GM20000 (cell line): Measurements from ENCODE around the gene SPAM1.

Experiments used
- DNase-seq: peaks from one replicate; pipeline ENCODE4 v3.0.0; 2012; ENCODE audit warnings: low spot score
- TF ChIP-seq, protein P1 (sequence below): IDR thresholded peaks from 2 replicates; pipeline ENCODE4 v1.5.1; 2012; ENCODE audit warnings: mild to moderate bottlenecking, control low read depth; ENCODE audit errors: extremely low read depth, missing control alignments

SPAM1 gene

DNA sequence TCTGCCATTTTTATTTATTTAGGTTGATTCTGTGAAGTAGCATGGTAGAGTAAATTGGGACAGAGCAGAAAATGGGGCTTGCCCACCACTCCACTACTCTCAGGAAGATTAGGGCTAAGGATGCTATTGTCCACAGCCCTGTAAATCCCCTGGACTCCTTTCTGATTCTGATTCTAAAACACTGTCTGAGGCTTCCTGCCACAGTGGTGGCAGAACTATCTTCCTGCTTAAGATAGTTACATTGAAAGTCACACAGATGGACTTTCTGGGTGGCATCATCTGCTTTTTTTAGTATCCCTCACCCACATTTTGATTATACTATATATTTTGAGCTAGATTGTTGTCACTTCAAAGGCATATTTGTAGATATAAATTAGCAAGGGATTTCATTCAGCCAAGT is 50.0 kb downstream of the SPAM1 start:
- DNase-seq = no peak
- TF ChIP-seq, protein P1, sequence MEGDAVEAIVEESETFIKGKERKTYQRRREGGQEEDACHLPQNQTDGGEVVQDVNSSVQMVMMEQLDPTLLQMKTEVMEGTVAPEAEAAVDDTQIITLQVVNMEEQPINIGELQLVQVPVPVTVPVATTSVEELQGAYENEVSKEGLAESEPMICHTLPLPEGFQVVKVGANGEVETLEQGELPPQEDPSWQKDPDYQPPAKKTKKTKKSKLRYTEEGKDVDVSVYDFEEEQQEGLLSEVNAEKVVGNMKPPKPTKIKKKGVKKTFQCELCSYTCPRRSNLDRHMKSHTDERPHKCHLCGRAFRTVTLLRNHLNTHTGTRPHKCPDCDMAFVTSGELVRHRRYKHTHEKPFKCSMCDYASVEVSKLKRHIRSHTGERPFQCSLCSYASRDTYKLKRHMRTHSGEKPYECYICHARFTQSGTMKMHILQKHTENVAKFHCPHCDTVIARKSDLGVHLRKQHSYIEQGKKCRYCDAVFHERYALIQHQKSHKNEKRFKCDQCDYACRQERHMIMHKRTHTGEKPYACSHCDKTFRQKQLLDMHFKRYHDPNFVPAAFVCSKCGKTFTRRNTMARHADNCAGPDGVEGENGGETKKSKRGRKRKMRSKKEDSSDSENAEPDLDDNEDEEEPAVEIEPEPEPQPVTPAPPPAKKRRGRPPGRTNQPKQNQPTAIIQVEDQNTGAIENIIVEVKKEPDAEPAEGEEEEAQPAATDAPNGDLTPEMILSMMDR = no peak

DNA sequence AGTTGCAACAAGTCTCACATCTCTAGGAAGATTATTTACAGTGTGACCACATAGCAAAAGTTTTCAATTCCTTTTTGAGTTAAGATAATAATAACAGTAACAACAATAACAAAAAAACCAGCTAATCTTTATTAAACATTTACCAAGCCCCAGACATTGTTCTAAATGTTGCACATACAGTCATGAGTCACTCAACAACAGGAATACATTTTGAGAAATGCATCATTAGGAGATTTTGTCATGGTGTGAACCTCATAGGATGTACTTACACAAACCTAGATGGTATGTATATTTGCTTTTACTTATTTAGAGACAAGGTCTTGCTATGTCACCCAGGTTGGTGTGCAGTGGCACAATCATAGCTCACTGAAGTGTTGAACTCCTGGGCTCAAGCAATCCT is 52.0 kb downstream of the SPAM1 start:
- DNase-seq = no peak
- TF ChIP-seq, protein P1 = no peak

DNA sequence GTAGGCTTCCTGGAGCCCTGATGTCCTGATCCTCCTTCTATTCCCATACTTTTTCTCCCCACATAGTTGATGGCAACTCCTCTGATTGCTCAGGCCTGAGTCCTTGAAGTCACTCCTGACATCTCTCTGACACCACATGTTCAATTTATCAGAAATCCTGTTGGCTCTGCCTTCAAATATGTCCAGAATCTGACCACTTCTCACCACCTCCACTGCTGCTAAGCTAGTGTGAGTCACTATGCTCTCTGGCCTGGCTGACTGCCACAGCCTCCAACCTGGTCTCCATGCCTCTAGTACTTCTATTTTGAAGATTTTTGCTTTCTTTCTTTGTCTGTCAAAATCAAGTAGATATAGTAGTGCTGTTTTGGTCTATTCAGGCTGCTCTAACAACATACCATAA is 54.8 kb downstream of the SPAM1 start:
- TF ChIP-seq, protein P1 = no peak
- DNase-seq = no peak

DNA sequence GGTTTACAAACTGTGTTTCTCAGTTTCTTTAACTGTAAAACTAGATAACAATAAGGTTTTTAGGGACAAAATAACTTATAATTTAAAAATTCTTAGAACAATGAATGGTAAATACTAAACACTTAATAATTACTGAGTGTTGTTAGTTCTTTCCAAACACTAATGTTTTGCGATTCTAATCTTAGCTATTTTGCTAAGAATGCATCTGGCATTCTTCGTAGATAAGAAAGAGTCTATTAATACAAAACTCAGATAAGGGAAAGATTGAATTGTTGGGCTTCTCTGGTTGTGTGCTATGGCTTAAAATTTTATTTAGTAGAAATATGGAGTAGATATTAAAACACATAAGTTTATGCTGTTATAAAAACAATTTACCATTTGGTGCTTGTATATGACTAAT is 62.4 kb downstream of the SPAM1 start:
- TF ChIP-seq, protein P1 = no peak
- no peak for DNase-seq

DNA sequence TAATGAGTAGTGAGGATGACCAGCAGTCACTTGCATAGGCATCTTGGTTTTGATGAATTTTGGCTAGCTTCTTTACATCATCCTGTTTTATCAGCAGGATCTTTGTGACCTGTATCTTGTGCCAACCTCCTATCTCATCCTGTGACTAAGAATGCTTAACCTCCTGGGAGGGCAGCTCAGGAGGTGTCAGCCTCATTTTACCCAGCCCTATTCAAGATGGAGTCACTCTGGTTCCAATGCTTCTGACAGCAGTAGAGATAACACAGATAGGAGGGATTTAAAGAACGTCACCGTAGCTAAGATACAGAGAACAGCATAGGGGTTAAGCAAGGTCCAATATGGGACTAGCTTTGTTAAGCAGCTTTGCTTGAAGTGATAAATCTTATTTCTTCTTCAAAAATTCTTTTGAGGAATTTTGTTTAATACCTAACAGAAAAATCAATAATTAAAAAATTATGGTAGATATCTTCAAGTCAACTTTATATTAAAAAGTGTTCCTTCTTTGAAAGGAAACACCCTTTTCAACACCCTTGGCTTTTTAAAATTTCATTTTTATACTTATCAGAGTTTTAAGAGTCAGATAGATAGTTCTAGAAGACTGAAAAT is 68.0 kb downstream of the SPAM1 start:
- DNase-seq = no peak
- TF ChIP-seq, protein P1 = no peak

DNA sequence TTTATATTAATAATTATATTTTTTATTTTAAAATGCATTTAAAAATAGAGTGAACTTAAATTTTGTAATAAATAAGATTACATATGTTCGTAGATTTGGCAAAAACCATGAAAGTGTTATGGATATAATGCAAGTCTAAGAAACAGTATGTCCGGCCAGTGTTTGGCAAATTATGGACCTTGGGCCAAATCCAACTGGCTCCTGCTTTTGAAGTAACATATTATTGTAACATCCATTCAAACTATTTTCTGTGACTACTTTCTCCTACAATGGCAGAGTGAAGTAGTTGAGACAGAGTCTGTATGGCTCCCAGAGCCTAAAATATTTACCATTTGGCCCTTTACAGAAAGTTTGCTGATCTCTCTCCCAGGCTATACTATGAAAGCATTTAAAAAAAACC is 69.0 kb downstream of the SPAM1 start:
- DNase-seq = no peak
- TF ChIP-seq, protein P1 = no peak

DNA sequence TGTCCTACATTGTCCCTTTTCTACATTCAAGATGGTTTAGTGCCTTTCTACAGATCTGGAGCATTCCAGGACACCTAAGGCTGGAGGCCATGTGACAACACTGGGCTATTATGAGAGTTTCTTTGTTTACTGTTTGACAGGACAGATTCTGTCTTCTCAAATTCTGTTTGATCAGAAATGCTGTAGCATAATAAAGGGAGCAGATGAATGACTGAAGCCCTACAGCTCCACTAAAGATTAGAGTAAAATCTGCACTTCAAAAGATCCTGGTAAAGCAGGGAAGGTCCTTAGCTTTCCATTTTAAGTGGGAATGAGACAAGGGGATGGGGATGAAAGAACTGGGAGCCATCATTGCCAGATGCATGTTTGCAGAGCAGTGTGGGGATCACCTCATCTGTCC is 69.4 kb downstream of the SPAM1 start:
- DNase-seq = no peak
- TF ChIP-seq, protein P1 = no peak
